H9 (cell line): ENCODE data around the gene ACOX3. TPM values are rescaled to one million over a fixed set of nuclear protein-coding genes. Genes with fewer than 3 reads are reported as not detected.
A peak's percentile ranks its signal among the peaks of the same experiment; 100 is the strongest.

ENCODE experiments used
- DNase-seq: peaks from one replicate; pipeline ENCODE4 v3.0.0-alpha.2; 2017
- H2AFZ ChIP-seq: one replicate; pipeline ENCODE4 v1.6.1; 2013; ENCODE audit warnings: mild to moderate bottlenecking, low read length, control low read depth, moderate library complexity
- H2AK5ac ChIP-seq: 2 replicates; pipeline ENCODE4 v1.6.1; 2013; ENCODE audit warnings: low read length, control low read depth, mixed read lengths; ENCODE audit not compliant: insufficient read length
- H2BK120ac ChIP-seq: one replicate; pipeline ENCODE4 v1.6.1; 2013; ENCODE audit warnings: low read depth, mild to moderate bottlenecking, low read length, control low read depth, inconsistent platforms; ENCODE audit not compliant: poor library complexity, severe bottlenecking
- H2BK12ac ChIP-seq: 2 replicates; pipeline ENCODE4 v1.6.1; 2013; ENCODE audit warnings: low read length, control low read depth, mixed read lengths, low read depth; ENCODE audit not compliant: insufficient read length
- H2BK15ac ChIP-seq: 2 replicates; pipeline ENCODE4 v1.6.1; 2013; ENCODE audit warnings: low read depth, low read length, control low read depth
- H2BK20ac ChIP-seq: one replicate; pipeline ENCODE4 v1.6.1; 2013; ENCODE audit warnings: low read depth, mild to moderate bottlenecking, low read length, control low read depth, inconsistent platforms; ENCODE audit not compliant: poor library complexity, severe bottlenecking
- H2BK5ac ChIP-seq: 2 replicates; pipeline ENCODE4 v1.6.1; 2013; ENCODE audit warnings: low read length, control low read depth, mixed read lengths; ENCODE audit not compliant: insufficient read length
- H3K14ac ChIP-seq: 2 replicates; pipeline ENCODE4 v1.6.1; 2013; ENCODE audit warnings: low read length, control low read depth; ENCODE audit not compliant: insufficient read depth
- H3K18ac ChIP-seq: 2 replicates; pipeline ENCODE4 v1.6.1; 2013; ENCODE audit warnings: low read depth, mild to moderate bottlenecking, mixed read lengths, low read length, control low read depth; ENCODE audit not compliant: insufficient read length
- H3K23ac ChIP-seq: 2 replicates; pipeline ENCODE4 v1.6.1; 2013; ENCODE audit warnings: low read length, control low read depth, mixed read lengths, low read depth; ENCODE audit not compliant: insufficient read length
- H3K23me2 ChIP-seq: 2 replicates; pipeline ENCODE4 v1.6.1; 2013; ENCODE audit warnings: low read depth, mild to moderate bottlenecking, mixed read lengths, low read length, control low read depth; ENCODE audit not compliant: insufficient read length, poor library complexity, severe bottlenecking
- H3K27ac ChIP-seq: 2 replicates; pipeline ENCODE4 v1.5.1; 2013; ENCODE audit warnings: low read length, control low read depth, mixed read lengths, low read depth; ENCODE audit not compliant: insufficient read length
- H3K27me3 ChIP-seq: 2 replicates; pipeline ENCODE4 v1.6.1; 2013; ENCODE audit warnings: low read length, control low read depth, inconsistent platforms; ENCODE audit not compliant: insufficient read depth
- H3K4ac ChIP-seq: 2 replicates; pipeline ENCODE4 v1.6.1; 2013; ENCODE audit warnings: low read depth, mild to moderate bottlenecking, control low read depth, inconsistent platforms, low read length, moderate library complexity
- H3K4me1 ChIP-seq: 2 replicates; pipeline ENCODE4 v1.6.1; 2013; ENCODE audit warnings: low read length, control low read depth, inconsistent platforms; ENCODE audit not compliant: insufficient read depth
- H3K4me2 ChIP-seq: 2 replicates; pipeline ENCODE4 v1.6.1; 2013; ENCODE audit warnings: low read length, control low read depth, mixed read lengths; ENCODE audit not compliant: insufficient read length, insufficient read depth
- H3K56ac ChIP-seq: 2 replicates; pipeline ENCODE4 v1.6.1; 2013; ENCODE audit warnings: low read depth, mild to moderate bottlenecking, mixed read lengths, low read length, control low read depth; ENCODE audit not compliant: insufficient read length
- H3K79me1 ChIP-seq: 2 replicates; pipeline ENCODE4 v1.6.1; 2013; ENCODE audit warnings: low read depth, mild to moderate bottlenecking, moderate library complexity, low read length, control low read depth, inconsistent platforms; ENCODE audit not compliant: insufficient read depth, poor library complexity, severe bottlenecking
- H3K79me2 ChIP-seq: 2 replicates; pipeline ENCODE4 v1.6.1; 2013; ENCODE audit warnings: low read length, control low read depth, inconsistent platforms; ENCODE audit not compliant: insufficient read depth
- H3K9ac ChIP-seq: 2 replicates; pipeline ENCODE4 v1.6.1; 2013; ENCODE audit warnings: low read length, control low read depth, mixed read lengths; ENCODE audit not compliant: insufficient read length; ENCODE audit errors: extremely low read depth
- H3K9me3 ChIP-seq: one replicate; pipeline ENCODE4 v1.6.1; 2013; ENCODE audit warnings: low read depth, low read length, inconsistent platforms; ENCODE audit not compliant: control insufficient read depth
- H3T11ph ChIP-seq: one replicate; pipeline ENCODE4 v1.6.1; 2013; ENCODE audit warnings: mild to moderate bottlenecking, low read length, control low read depth, inconsistent platforms
- H4K20me1 ChIP-seq: one replicate; pipeline ENCODE4 v1.6.1; 2013; ENCODE audit not compliant: control insufficient read depth, insufficient read length, insufficient read depth
- H4K5ac ChIP-seq: 2 replicates; pipeline ENCODE4 v1.6.1; 2013; ENCODE audit warnings: low read depth, mild to moderate bottlenecking, mixed read lengths, low read length, control low read depth; ENCODE audit not compliant: insufficient read length
- H4K8ac ChIP-seq: replicated peaks from 2 replicates; pipeline ENCODE4 v1.6.1; 2013; ENCODE audit warnings: low read length, control low read depth, mixed read lengths, low read depth; ENCODE audit not compliant: insufficient read length
- H4K91ac ChIP-seq: 2 replicates; pipeline ENCODE4 v1.6.1; 2013; ENCODE audit warnings: low read depth, mild to moderate bottlenecking, moderate library complexity, mixed read lengths, low read length, control low read depth; ENCODE audit not compliant: insufficient read length
- H3K27ac Mint-ChIP-seq, 3 experiments: 2 replicates in 2 of 3; 3 replicates in 1 of 3; pipeline ENCODE4 v1.8.0; 2020 to 2021; ENCODE audit warnings: mixed read lengths in 3 of 3, mild to moderate bottlenecking in 1 of 3, moderate library complexity in 1 of 3
- H3K27me3 Mint-ChIP-seq: 2 replicates; pipeline ENCODE4 v1.8.0; 2021; ENCODE audit warnings: low read depth, mild to moderate bottlenecking, moderate library complexity, mixed read lengths
- H3K36me3 Mint-ChIP-seq, 3 experiments: 2 replicates in 2 of 3; 3 replicates in 1 of 3; pipeline ENCODE4 v1.8.0; 2020 to 2021; ENCODE audit warnings: low read depth in 3 of 3, mixed read lengths in 3 of 3; ENCODE audit not compliant: insufficient read depth in 1 of 3
- H3K4me1 Mint-ChIP-seq, 2 experiments: 2 replicates each; pipeline ENCODE4 v1.8.0; 2020; ENCODE audit warnings: mixed read lengths in 2 of 2
- H3K4me3 Mint-ChIP-seq, 2 experiments: 2 replicates in 1 of 2; 3 replicates in 1 of 2; pipeline ENCODE4 v1.8.0; 2020 to 2021; ENCODE audit warnings: mild to moderate bottlenecking in 2 of 2, mixed read lengths in 2 of 2, moderate library complexity in 1 of 2
- H3K9me3 Mint-ChIP-seq, 2 experiments: 2 replicates in 1 of 2; 3 replicates in 1 of 2; pipeline ENCODE4 v1.8.0; 2020; ENCODE audit warnings: mild to moderate bottlenecking in 2 of 2, mixed read lengths in 2 of 2, moderate library complexity in 1 of 2
- WGBS: extraction: QIAGEN DNeasy Blood & Tissue Kit; methylation state at CpG from one replicate; pipeline ENCODE4 v1.1.7; 2013; ENCODE audit warnings: missing lambda C conversion rate, low lambda C conversion rate, mixed read lengths; ENCODE audit not compliant: insufficient read length; ENCODE audit errors: extremely low coverage; 5-methylcytosine and 5-hydroxymethylcytosine counted together
- total RNA-seq: library from RNA; stranded (reverse); gene quantifications from 2 replicates; pipeline ENCODE4 v1.2.1, GENCODE V29; 2021
- TF ChIP-seq, protein P1 (sequence below): fragments of 200-600 bp; sonication (generic); conservative IDR thresholded peaks from 3 replicates; pipeline ENCODE4 v1.8.0; 2021; ENCODE audit warnings: antibody characterized with exemption, mild to moderate bottlenecking

ACOX3 gene
- total RNA-seq, 1 experiment from 2014 or later = 13.8 TPM

DNA sequence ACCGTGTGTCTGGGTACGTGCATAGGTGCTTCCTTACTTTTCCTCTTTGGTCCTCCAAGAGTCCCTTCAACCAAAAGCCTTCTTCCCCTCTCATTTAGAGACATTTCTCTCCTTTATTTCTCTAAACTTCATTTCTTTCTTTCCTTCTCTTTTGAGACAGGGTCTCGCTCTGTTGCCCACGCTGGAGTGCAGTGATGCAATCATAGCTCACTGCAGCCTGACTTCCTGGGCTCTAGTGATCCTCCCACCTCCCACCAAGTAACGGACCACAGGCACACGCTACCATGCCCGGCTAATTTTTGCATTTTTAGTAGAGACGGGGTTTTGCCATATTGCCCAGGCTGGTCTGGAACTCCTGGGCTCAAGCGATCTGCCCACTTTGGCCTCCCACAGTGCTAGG, 42.2 kb downstream of the ACOX3 start:
- no peaks in the 10 kb centered on the region for H3K27me3 ChIP-seq
- no peak overlapping the region for H2BK5ac ChIP-seq
- H4K5ac ChIP-seq = no peak overlapping the region
- H3K9me3 Mint-ChIP-seq = no peaks in the 10 kb centered on the region; a peak in 1 of 5 replicates
- H2BK20ac ChIP-seq = no peak overlapping the region
- H3K27ac ChIP-seq = no peak overlapping the region
- DNase-seq = no peak
- no peak overlapping the region for H2AK5ac ChIP-seq
- H4K20me1 ChIP-seq = no peaks in the 10 kb centered on the region
- TF ChIP-seq, protein P1, sequence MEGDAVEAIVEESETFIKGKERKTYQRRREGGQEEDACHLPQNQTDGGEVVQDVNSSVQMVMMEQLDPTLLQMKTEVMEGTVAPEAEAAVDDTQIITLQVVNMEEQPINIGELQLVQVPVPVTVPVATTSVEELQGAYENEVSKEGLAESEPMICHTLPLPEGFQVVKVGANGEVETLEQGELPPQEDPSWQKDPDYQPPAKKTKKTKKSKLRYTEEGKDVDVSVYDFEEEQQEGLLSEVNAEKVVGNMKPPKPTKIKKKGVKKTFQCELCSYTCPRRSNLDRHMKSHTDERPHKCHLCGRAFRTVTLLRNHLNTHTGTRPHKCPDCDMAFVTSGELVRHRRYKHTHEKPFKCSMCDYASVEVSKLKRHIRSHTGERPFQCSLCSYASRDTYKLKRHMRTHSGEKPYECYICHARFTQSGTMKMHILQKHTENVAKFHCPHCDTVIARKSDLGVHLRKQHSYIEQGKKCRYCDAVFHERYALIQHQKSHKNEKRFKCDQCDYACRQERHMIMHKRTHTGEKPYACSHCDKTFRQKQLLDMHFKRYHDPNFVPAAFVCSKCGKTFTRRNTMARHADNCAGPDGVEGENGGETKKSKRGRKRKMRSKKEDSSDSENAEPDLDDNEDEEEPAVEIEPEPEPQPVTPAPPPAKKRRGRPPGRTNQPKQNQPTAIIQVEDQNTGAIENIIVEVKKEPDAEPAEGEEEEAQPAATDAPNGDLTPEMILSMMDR = no peak
- H4K91ac ChIP-seq = no peak overlapping the region
- H3K79me1 ChIP-seq = no peaks in the 10 kb centered on the region
- WGBS = no CpG with 5 or more reads among the region's 9 CpGs
- no peak overlapping the region for H2BK12ac ChIP-seq
- no peak overlapping the region for H3K18ac ChIP-seq
- no peaks in the 10 kb centered on the region for H3K27me3 Mint-ChIP-seq
- no peak overlapping the region for H2AFZ ChIP-seq
- H3K23ac ChIP-seq = no peak overlapping the region
- peak overlapping the region in 1 of 3 experiments; percentile 33; a peak in 4 of 7 replicates for H3K27ac Mint-ChIP-seq
- peaks cover 3% of the 10 kb centered on the region; the same call in 1 of the 2 replicates for H3K4me1 ChIP-seq
- no peak overlapping the region for H3K56ac ChIP-seq
- peaks cover 23 to 34% of the 10 kb centered on the region in 2 experiments for H3K4me1 Mint-ChIP-seq
- no peak overlapping the region for H3K4me3 Mint-ChIP-seq
- no peak overlapping the region for H3K4ac ChIP-seq
- H3T11ph ChIP-seq = no peak overlapping the region
- H3K14ac ChIP-seq = no peak overlapping the region
- H2BK15ac ChIP-seq = no peak overlapping the region
- no peaks in the 10 kb centered on the region for H3K79me2 ChIP-seq
- no peak overlapping the region for H2BK120ac ChIP-seq
- H3K4me2 ChIP-seq = no peak overlapping the region
- no peaks in the 10 kb centered on the region for H3K23me2 ChIP-seq
- no peak overlapping the region for H4K8ac ChIP-seq
- H3K9me3 ChIP-seq = no peaks in the 10 kb centered on the region
- H3K9ac ChIP-seq = no peak overlapping the region
- H3K36me3 Mint-ChIP-seq = peaks cover 6 to 9% (median 8%) of the 10 kb centered on the region in 3 experiments; a peak in 3 of 7 replicates
